Measurements from ENCODE around the gene SH3BP5L. TPM values are rescaled to one million over a fixed set of nuclear protein-coding genes. Genes with fewer than 3 reads are reported as not detected.
"Not testable (repeated sequence)": the region's sequence is repeated elsewhere in the genome, so short reads cannot be mapped to it uniquely, and the experiment has no call there.

Gene SH3BP5L
- total RNA-seq, 6 donors from 2014 or later, result 18.5 to 35.6 (median 22.5) TPM

GRCh38 chr1:248831842-248832241 lies 6.1 kb upstream of the SH3BP5L start:
- ATAC-seq (ENCODE audit: low FRiP score in 2 of 2) (no peak), DNase-seq (no peak)
- H3K27me3 ChIP-seq, result no peaks in the 10 kb centered on the region
- H3K9me3 ChIP-seq, result no peaks in the 10 kb centered on the region
- H3K36me3 ChIP-seq, result no peaks in the 10 kb centered on the region
- no peak overlapping the region for H3K27ac ChIP-seq
- 85 to 89% methylated on average over 1 of the region's 1 CpG for WGBS, 2 donors
- H3K4me3 ChIP-seq, result no peak overlapping the region
- H3K4me1 ChIP-seq, result peaks cover 4 to 17% (median 9%) of the 10 kb centered on the region in 4 donors
- TF ChIP-seq POLR2A (IDR thresholded peaks at IDR 0.05) (no peak), CTCF (IDR thresholded peaks at IDR 0.05) (no peak), EP300 (IDR thresholded peaks at IDR 0.05) (no peak), POLR2AphosphoS5 (IDR thresholded peaks at IDR 0.05) (no peak)

GRCh38 chr1:248830718-248831017 lies 5.0 kb upstream of the SH3BP5L start:
- H3K36me3 ChIP-seq; H3K27ac ChIP-seq; H3K27me3 ChIP-seq; H3K4me3 ChIP-seq; H3K9me3 ChIP-seq; ATAC-seq (ENCODE audit: low FRiP score in 2 of 2); DNase-seq: not testable (repeated sequence)
- peaks cover 6 to 20% (median 12%) of the 10 kb centered on the region in 4 donors for H3K4me1 ChIP-seq
- WGBS, 2 donors, result 43 to 69% methylated on average over 3 of the region's 3 CpGs

GRCh38 chr1:248828845-248829244 lies 3.1 kb upstream of the SH3BP5L start:
- H3K9me3 ChIP-seq, result no peaks in the 10 kb centered on the region
- no peaks in the 10 kb centered on the region for H3K27me3 ChIP-seq
- H3K27ac ChIP-seq, result no peak overlapping the region
- H3K4me3 ChIP-seq, result no peak overlapping the region
- DNase-seq (no peak), ATAC-seq (ENCODE audit: low FRiP score in 2 of 2) (no peak)
- H3K4me1 ChIP-seq, result peaks cover 19 to 35% (median 27%) of the 10 kb centered on the region in 4 donors
- WGBS, 2 donors, result 41 to 50% methylated on average over 3 of the region's 3 CpGs
- peaks cover 0 to 1% (median under 1%) of the 10 kb centered on the region in 4 donors for H3K36me3 ChIP-seq
- no peak for TF ChIP-seq POLR2A (IDR thresholded peaks at IDR 0.05)

GRCh38 chr1:248825573-248825908 lies 174 bp downstream of the SH3BP5L start:
- ATAC-seq (ENCODE audit: low FRiP score in 2 of 2), result peak; percentile 0 to 4
- DNase-seq, result no peak
- Histone ChIP-seq H3K27me3 (no peaks in the 10 kb centered on the region), H3K27ac (peak overlapping the region; percentile 91 to 97 (median 95)), H3K36me3 (peaks cover 0 to 10% (median 3%) of the 10 kb centered on the region in 4 donors), H3K4me1 (peaks cover 47 to 66% (median 56%) of the 10 kb centered on the region in 4 donors), H3K9me3 (no peaks in the 10 kb centered on the region), H3K4me3 (peak overlapping the region; percentile 48 to 91 (median 78))
- TF ChIP-seq CTCF (IDR thresholded peaks at IDR 0.05) (no peak), POLR2AphosphoS5 (IDR thresholded peaks at IDR 0.05) (peak in 1 of 2 donors; percentile 48), EP300 (IDR thresholded peaks at IDR 0.05) (no peak), POLR2A (IDR thresholded peaks at IDR 0.05) (no peak)
- WGBS, 2 donors, result 0 to 1% methylated on average over 18 of the region's 18 CpGs

- no peaks in the 10 kb centered on the region for H3K27me3 ChIP-seq
- peak overlapping the region; percentile 91 to 97 (median 95) for H3K27ac ChIP-seq
- H3K4me1 ChIP-seq, result peaks cover 47 to 67% (median 54%) of the 10 kb centered on the region in 4 donors
- peaks cover 0 to 14% (median 4%) of the 10 kb centered on the region in 4 donors for H3K36me3 ChIP-seq
- peak overlapping the region; percentile 48 to 91 (median 78) for H3K4me3 ChIP-seq
- H3K9me3 ChIP-seq, result no peaks in the 10 kb centered on the region
- DNase-seq (peak; percentile 22 to 39), ATAC-seq (ENCODE audit: low FRiP score in 2 of 2) (no peak)
- TF ChIP-seq POLR2AphosphoS5 (IDR thresholded peaks at IDR 0.05), result no peak
- no peak for TF ChIP-seq POLR2A (IDR thresholded peaks at IDR 0.05)
- no peak for TF ChIP-seq EP300 (IDR thresholded peaks at IDR 0.05)
- TF ChIP-seq CTCF (IDR thresholded peaks at IDR 0.05), result no peak
- WGBS, 2 donors, result 36 to 44% methylated on average over 10 of the region's 10 CpGs
Measured at GRCh38 chr1:248825136-248825535, 579 bp downstream of the SH3BP5L start.

GRCh38 chr1:248824701-248825100 lies 1.0 kb downstream of the SH3BP5L start:
- peak in 1 of 2 donors; percentile 19 for DNase-seq
- H3K27ac ChIP-seq, result peak overlapping the region in 3 of 4 donors; percentile 91 to 97 (median 94)
- WGBS, 2 donors, result 84 to 87% methylated on average over 3 of the region's 3 CpGs
- no peaks in the 10 kb centered on the region for H3K27me3 ChIP-seq
- H3K36me3 ChIP-seq, result peaks cover 0 to 18% (median 6%) of the 10 kb centered on the region in 4 donors
- TF ChIP-seq POLR2AphosphoS5 (IDR thresholded peaks at IDR 0.05) (no peak), CTCF (IDR thresholded peaks at IDR 0.05) (no peak), POLR2A (IDR thresholded peaks at IDR 0.05) (no peak)
- ATAC-seq (ENCODE audit: low FRiP score in 2 of 2), result no peak
- peak overlapping the region; percentile 48 to 91 (median 78) for H3K4me3 ChIP-seq
- peaks cover 47 to 67% (median 54%) of the 10 kb centered on the region in 4 donors for H3K4me1 ChIP-seq
- no peaks in the 10 kb centered on the region for H3K9me3 ChIP-seq
